Immature natural killer cell (primary cell): ENCODE measurements around the gene HEATR5A. TPM values are rescaled to one million over a fixed set of nuclear protein-coding genes. Genes with fewer than 3 reads are reported as not detected.
"Not testable (repeated sequence)": the region's sequence is repeated elsewhere in the genome, so short reads cannot be mapped to it uniquely, and the experiment has no call there.

Source experiments
- DNase-seq, 3 donors: peaks; one replicate each; pipeline ENCODE4 v3.0.0; 2022; ENCODE audit warnings: mixed read lengths in 1 of 3
- H3K27ac Mint-ChIP-seq, 6 donors: one replicate each; pipeline ENCODE4 v1.8.0; 2020; ENCODE audit warnings: mixed read lengths in 6 of 6, mild to moderate bottlenecking in 5 of 6, inconsistent platforms in 4 of 6, moderate library complexity in 3 of 6
- H3K27me3 Mint-ChIP-seq, 3 donors: one replicate each; pipeline ENCODE4 v1.8.0; 2020 to 2021; ENCODE audit warnings: low read depth in 3 of 3, mild to moderate bottlenecking in 3 of 3, mixed read lengths in 3 of 3, moderate library complexity in 3 of 3, inconsistent platforms in 1 of 3
- H3K36me3 Mint-ChIP-seq, 3 donors: one replicate each; pipeline ENCODE4 v1.8.0; 2020; ENCODE audit warnings: mixed read lengths in 3 of 3, inconsistent platforms in 2 of 3, mild to moderate bottlenecking in 2 of 3
- H3K4me1 Mint-ChIP-seq, 2 donors: one replicate each; pipeline ENCODE4 v1.8.0; 2020; ENCODE audit warnings: inconsistent platforms in 2 of 2, mild to moderate bottlenecking in 2 of 2, mixed read lengths in 2 of 2, moderate library complexity in 1 of 2
- H3K4me3 Mint-ChIP-seq, 5 donors: one replicate each; pipeline ENCODE4 v1.8.0; 2020; ENCODE audit warnings: mild to moderate bottlenecking in 5 of 5, mixed read lengths in 5 of 5, inconsistent platforms in 3 of 5, moderate library complexity in 3 of 5
- H3K9me3 Mint-ChIP-seq, 6 donors: one replicate each; pipeline ENCODE4 v1.8.0; 2020; ENCODE audit warnings: mild to moderate bottlenecking in 6 of 6, mixed read lengths in 6 of 6, inconsistent platforms in 4 of 6, moderate library complexity in 3 of 6
- polyA plus RNA-seq, 3 donors: library from polyadenylated mRNA; unstranded; fragments of 300-500 nt; fragmentation: Illumina TruSeq; gene quantifications; one replicate each; pipeline ENCODE4 v1.2.3, GENCODE V29; 2021

The HEATR5A gene
- polyA plus RNA-seq, 3 donors from 2014 or later = 7.7 to 8.9 (median 8.9) TPM

DNA sequence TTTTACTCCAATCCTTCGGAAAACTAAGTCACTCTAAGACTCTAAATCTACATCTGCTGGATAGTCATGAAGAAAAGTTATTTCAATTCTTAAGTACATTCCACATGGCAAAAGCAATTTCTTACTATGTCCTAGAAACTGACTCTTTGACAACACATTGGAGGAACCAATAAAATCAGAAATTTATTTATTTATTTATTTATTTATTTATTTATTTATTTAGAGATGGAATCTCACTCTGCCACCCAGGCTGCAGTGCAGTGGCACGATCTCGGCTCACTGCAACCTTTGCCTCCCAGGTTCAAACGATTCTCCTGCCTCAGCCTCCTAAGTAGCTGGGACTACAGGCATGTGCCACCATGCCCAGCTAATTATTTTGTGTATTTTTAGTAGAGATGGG is 58.6 kb downstream of the HEATR5A start:
- peaks cover 10 to 22% (median 15%) of the 10 kb centered on the region in 3 donors for H3K36me3 Mint-ChIP-seq
- H3K27ac Mint-ChIP-seq, H3K4me3 Mint-ChIP-seq, H3K27me3 Mint-ChIP-seq, H3K4me1 Mint-ChIP-seq, DNase-seq, H3K9me3 Mint-ChIP-seq: not testable (repeated sequence)

DNA sequence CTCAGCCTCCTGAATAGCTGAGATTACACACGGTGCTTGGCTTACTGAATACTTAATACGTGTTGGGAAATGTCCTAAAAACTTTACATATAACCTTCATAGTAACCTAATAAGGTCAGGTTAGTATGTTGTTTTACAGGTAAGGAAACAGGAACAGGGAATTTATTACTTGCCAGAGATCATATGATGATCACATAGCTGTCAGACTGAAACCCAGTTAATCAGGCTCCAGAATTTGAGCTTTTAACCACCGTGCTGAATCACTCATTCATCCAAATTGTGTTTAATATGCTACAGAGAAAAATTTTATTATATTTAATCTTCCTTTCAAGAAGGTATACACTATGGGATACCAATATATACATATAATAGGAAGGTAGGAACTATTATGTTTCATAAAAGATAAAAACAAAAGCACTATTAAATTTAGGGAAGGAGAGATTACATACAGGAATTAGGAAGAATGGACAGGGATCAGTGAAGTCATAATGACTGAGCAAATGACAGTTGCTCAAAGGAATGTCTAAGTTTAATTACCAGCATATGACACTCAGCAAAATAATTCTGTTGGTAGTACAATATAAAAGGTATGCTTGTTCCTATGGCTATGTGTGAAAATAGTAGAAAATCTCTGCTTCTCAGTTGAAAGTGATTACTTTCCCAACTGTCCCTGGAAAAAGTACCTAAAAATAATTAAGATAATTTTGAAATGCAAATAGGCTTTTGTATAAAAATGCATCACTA is 59.3 kb downstream of the HEATR5A start:
- Mint-ChIP-seq H3K27ac (no peak overlapping the region), H3K4me3 (no peak overlapping the region), H3K27me3 (peaks cover 0 to 3% (median 0%) of the 10 kb centered on the region in 3 donors), H3K4me1 (peaks cover 0 to 2% of the 10 kb centered on the region in 2 donors), H3K9me3 (peaks cover 0 to 1% (median 0%) of the 10 kb centered on the region in 6 donors), H3K36me3 (peaks cover 8 to 22% (median 14%) of the 10 kb centered on the region in 3 donors)
- DNase-seq = no peak

DNA sequence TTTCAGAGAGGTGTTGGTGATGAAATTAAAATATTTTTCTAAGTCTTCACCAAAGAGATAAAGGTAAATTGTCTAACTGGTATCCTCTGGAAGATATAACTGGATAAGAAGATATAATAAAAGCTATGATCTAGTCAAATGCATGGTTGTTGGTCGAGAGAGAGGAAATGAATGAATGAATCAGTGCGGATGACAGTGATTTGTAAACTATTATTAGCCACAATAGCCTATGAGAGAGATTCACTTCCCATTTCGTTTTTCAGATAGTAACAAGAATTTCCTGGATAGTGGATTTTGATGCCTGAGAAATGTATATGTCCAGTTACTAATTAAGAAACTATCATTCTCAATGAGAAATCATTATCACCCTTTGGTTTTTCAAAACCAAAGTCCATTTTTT is 63.1 kb downstream of the HEATR5A start:
- Mint-ChIP-seq H3K4me3 (no peak overlapping the region), H3K27me3 (peaks cover 0 to 3% (median 0%) of the 10 kb centered on the region in 3 donors), H3K36me3 (peaks cover 8 to 26% (median 14%) of the 10 kb centered on the region in 3 donors), H3K4me1 (peaks cover 0 to 7% of the 10 kb centered on the region in 2 donors), H3K9me3 (peaks cover 0 to 1% (median 0%) of the 10 kb centered on the region in 6 donors), H3K27ac (no peak overlapping the region)
- no peak for DNase-seq

DNA sequence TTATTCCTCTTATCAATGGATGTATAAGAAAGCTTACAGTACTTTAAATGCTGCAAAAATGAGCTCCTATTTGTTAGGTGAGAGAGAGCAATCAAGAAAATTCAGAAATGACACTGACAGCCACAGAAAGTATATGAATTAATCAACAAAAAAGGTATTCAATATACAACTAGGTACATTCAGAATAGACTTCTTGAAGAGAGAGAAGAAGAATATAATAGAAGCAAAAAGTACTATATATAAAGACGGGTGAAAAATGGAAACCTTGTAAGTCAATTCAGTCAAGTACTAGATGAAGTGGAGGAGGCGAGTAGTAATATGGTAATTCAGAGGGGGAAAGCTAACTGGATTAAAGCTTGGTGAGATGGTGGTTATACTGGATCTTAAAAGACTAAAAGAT is 74.3 kb downstream of the HEATR5A start:
- H3K9me3 Mint-ChIP-seq = no peaks in the 10 kb centered on the region
- peaks cover 0 to 1% (median 1%) of the 10 kb centered on the region in 3 donors for H3K27me3 Mint-ChIP-seq
- H3K4me3 Mint-ChIP-seq = no peak overlapping the region
- peaks cover 24 to 43% (median 25%) of the 10 kb centered on the region in 3 donors for H3K36me3 Mint-ChIP-seq
- DNase-seq = no peak
- no peak overlapping the region for H3K27ac Mint-ChIP-seq
- no peaks in the 10 kb centered on the region for H3K4me1 Mint-ChIP-seq

DNA sequence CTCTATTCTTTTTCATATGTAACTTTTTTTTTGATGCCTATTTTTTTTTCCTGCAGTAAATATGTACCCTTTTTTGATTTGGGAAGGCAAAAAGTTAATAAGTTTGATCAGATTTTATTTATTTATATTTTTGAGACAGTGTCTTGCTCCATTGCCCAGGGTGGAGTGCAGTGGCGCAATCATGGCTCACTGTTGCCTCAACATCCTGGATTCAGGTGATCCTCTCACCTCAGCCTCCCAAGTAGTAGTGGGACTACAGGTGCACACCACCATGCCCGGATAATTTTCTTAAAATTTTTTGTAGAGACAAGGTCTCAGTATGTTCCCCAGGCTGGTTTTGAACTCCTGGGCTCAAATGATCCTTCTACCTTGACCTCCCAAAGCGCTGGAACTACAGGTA is 79.1 kb downstream of the HEATR5A start:
- DNase-seq = no peak
- Mint-ChIP-seq H3K9me3 (no peaks in the 10 kb centered on the region), H3K4me1 (no peaks in the 10 kb centered on the region), H3K27me3 (peaks cover 0 to 1% (median 0%) of the 10 kb centered on the region in 3 donors), H3K27ac (no peak overlapping the region), H3K4me3 (no peak overlapping the region), H3K36me3 (peaks cover 22 to 26% (median 23%) of the 10 kb centered on the region in 3 donors)

DNA sequence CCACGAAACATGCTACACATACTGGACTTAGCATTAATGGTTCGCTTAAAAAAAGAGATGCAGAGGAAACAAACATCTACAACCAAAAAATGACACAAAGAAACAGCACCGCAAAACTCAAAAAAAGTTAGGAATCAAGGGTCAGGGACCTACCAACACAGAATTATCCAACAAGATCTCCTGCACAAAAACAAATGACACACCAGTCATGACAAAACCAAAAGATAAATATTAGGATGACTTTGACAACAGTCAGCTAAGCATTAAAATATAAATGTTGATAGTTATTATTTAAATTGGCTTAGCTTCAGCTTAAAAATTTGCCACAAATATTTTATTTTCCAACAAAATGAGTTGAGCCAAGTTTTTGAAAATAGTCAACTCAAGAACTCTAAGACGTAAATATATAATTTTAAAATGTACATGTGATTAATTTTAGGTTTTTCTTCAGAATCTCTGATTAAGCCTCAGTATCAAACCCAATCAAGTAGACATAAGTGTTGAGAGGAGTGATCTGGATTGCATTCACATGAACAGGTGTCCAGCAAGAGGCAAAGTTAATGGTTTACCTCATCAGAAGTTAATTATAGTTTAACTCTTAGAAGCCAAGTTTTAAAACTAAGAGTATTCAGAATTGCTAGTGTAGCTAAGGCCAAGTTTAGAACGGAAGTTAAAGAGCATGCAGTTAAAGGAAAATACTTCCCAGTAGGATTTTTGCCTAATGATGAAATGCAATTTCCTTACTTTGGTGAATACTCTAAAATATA is 79.9 kb downstream of the HEATR5A start:
- Mint-ChIP-seq H3K9me3 (no peaks in the 10 kb centered on the region), H3K4me3 (no peak overlapping the region), H3K4me1 (no peaks in the 10 kb centered on the region), H3K27ac (peak overlapping the region in 1 of 6 donors; percentile 33), H3K36me3 (peaks cover 18 to 25% (median 21%) of the 10 kb centered on the region in 3 donors), H3K27me3 (peaks cover 0 to under 1% (median 0%) of the 10 kb centered on the region in 3 donors)
- DNase-seq = no peak

DNA sequence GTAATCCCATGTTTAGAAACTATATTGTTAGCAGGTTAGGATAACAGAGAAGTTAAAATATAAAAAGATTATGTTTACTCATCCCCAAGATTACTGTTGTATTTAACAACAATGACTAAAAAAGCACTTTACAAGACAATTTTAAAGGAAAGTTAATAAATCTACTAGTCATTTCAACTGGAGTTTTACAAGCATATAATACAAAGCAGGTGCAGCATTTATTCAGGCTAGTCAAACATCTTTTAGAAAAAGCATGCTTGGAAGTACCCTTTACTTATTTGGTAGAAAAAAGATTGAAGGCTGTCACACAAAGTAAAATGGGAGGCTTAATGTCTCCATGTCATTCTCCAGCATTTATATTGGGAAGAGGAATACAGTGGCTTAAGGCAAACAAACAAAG is 80.6 kb downstream of the HEATR5A start:
- no peaks in the 10 kb centered on the region for H3K27me3 Mint-ChIP-seq
- no peaks in the 10 kb centered on the region for H3K4me1 Mint-ChIP-seq
- no peaks in the 10 kb centered on the region for H3K9me3 Mint-ChIP-seq
- H3K4me3 Mint-ChIP-seq = no peak overlapping the region
- no peak for DNase-seq
- peaks cover 12 to 21% (median 18%) of the 10 kb centered on the region in 3 donors for H3K36me3 Mint-ChIP-seq
- no peak overlapping the region for H3K27ac Mint-ChIP-seq

DNA sequence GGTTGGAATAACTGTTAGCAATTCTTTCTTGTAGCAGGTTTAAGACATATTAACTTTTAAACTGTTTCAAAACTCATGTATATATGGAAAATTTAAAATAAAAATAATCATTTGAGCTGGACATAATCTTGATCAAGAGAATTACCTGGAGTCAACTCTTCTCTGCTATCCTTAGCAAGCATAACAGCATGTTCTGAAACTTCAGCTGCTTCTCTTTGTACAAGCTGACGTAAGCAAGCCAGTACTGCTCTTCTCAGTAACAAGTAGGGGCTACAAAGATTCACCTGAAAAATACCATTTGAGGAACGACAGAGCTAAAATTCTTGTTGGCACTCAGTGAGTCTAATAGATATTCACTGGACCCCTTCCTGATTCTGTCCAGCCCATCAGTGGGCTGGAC is 83.0 kb downstream of the HEATR5A start:
- Mint-ChIP-seq H3K27me3 (no peaks in the 10 kb centered on the region), H3K4me3 (no peak overlapping the region), H3K27ac (no peak overlapping the region), H3K4me1 (no peaks in the 10 kb centered on the region), H3K36me3 (peaks cover 14 to 21% (median 16%) of the 10 kb centered on the region in 3 donors), H3K9me3 (no peaks in the 10 kb centered on the region)
- DNase-seq = no peak

DNA sequence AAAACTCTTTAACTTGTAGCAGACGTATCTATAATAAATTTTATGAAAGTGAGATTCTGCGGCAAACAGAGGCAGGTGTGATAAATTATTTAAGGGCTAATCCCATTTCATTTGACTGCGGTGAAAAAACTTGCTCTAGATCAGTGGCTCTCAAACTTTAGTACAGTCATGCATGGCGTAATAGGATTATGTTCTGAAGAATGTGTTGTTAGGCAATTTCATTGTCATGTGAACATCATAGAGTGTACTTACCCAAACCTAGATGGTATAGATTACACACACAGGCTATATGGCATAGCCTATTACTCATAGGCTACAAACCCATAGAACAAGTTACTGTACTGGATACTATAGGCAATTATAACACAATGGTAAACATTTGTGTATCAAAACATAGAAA is 83.7 kb downstream of the HEATR5A start:
- no peak for DNase-seq
- peaks cover 20 to 28% (median 22%) of the 10 kb centered on the region in 3 donors for H3K36me3 Mint-ChIP-seq
- H3K4me3 Mint-ChIP-seq = no peak overlapping the region
- no peak overlapping the region for H3K27ac Mint-ChIP-seq
- no peaks in the 10 kb centered on the region for H3K4me1 Mint-ChIP-seq
- H3K9me3 Mint-ChIP-seq = no peaks in the 10 kb centered on the region
- H3K27me3 Mint-ChIP-seq = no peaks in the 10 kb centered on the region

DNA sequence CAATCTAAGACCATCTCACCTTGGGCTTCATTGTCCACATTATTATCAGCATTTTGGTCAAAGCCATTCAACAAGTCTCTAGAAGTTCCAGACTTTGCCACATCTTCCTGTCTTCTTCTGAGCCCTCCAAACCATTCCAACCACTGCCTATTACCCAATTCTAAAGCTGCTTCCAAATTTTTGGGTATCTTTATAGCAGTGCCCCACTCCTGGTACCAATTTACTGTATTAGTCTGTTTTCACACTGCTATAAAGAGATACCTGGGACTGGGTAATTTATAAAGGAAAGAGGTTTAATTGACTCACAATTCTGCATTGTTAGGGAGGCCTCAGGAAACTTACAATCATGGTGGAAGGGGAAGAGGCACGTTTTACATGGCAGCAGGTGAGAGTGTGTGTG is 89.0 kb downstream of the HEATR5A start:
- not testable (repeated sequence) for H3K4me3 Mint-ChIP-seq

DNA sequence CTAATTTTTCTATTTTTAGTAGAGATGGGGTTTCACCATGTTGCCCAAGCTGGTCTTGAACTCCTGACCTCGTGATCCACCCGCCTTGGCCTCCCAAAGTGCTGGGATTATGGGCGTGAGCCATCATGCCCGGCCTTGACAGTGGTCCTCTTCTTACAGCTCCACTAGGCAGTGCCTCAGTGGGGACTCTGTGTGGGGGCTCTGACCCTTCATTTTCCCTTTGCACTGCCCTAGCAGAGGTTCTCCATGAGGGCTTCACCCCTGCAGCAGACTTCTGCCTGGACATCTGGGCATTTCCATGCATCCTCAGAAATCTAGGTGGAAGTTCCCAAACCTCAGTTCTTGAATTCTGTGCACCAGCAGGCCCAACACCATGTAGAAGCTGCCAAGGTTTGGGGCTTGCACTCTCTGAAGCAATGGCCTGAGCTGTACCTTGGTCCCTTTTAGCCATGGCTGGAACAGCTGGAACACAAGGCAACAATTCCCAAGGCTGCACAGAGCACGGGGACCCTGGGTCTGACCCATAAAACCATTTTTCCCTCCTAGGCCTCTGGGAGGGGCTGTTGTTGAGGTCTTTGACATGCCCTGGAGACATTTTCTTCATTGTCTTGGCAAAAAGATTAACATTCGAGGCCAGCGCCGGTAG is 90.4 kb downstream of the HEATR5A start:
- peaks cover 24 to 38% (median 34%) of the 10 kb centered on the region in 3 donors for H3K36me3 Mint-ChIP-seq
- not testable (repeated sequence) for H3K9me3 Mint-ChIP-seq, DNase-seq, H3K27ac Mint-ChIP-seq, H3K27me3 Mint-ChIP-seq, H3K4me1 Mint-ChIP-seq, H3K4me3 Mint-ChIP-seq

More for the DNA sequence above, 89.0 kb downstream of the HEATR5A start:
- H3K27me3 Mint-ChIP-seq, DNase-seq, H3K9me3 Mint-ChIP-seq, H3K27ac Mint-ChIP-seq, H3K4me1 Mint-ChIP-seq: not testable (repeated sequence)
- peaks cover 24 to 38% (median 36%) of the 10 kb centered on the region in 3 donors for H3K36me3 Mint-ChIP-seq

DNA sequence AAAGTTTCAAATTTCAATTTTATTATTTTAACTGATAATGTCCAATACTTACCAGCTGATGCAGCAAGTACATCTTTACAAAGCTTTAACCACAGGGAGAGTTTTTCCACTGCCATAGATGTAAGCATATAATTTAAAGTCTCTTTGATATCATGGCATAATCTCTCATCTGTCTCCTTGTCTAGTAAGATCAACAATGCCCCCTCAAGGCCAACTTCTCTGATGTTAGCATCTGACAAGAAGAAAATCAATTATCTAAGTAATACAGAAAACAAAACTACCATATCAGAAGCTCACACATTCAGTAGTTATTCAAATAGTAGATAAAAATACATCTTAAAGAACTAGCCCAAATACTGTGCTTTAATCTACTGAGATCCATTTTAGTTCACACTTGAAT is 94.2 kb downstream of the HEATR5A start:
- no peak overlapping the region for H3K27ac Mint-ChIP-seq
- no peaks in the 10 kb centered on the region for H3K4me1 Mint-ChIP-seq
- H3K9me3 Mint-ChIP-seq = peaks cover 0 to 4% (median 0%) of the 10 kb centered on the region in 6 donors
- H3K4me3 Mint-ChIP-seq = no peak overlapping the region
- peaks cover 1 to 18% (median 15%) of the 10 kb centered on the region in 3 donors for H3K36me3 Mint-ChIP-seq
- H3K27me3 Mint-ChIP-seq = peaks cover 0 to 2% (median 0%) of the 10 kb centered on the region in 3 donors
- DNase-seq = peak in 2 of 3 donors; percentile 3 to 17

DNA sequence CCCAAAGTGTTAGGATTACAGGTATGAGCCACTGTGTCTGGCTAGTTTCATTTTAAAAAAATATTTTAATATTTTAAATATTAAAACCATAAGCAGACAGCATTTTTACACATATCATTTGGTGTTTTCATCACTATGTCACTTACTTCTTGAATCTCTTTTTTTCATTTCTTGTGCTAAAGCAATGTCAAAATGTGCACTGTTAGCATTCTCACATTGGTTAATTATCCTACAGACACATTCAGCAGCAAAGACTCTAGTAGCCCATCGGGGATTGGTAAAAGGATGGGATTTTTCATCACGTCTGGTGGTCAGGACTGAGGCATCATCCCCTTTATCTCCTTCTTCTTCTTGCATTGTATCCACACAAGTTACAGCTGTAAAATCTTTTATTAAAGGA is 96.9 kb downstream of the HEATR5A start:
- H3K4me3 Mint-ChIP-seq = no peak overlapping the region
- no peaks in the 10 kb centered on the region for H3K9me3 Mint-ChIP-seq
- no peak overlapping the region for H3K27ac Mint-ChIP-seq
- peaks cover 0 to 2% (median 0%) of the 10 kb centered on the region in 3 donors for H3K27me3 Mint-ChIP-seq
- peaks cover 0 to 19% (median 10%) of the 10 kb centered on the region in 3 donors for H3K36me3 Mint-ChIP-seq
- DNase-seq = no peak
- no peaks in the 10 kb centered on the region for H3K4me1 Mint-ChIP-seq
